GM10248 (cell line): Measurements from ENCODE around the gene RIBC1.

Source experiments
- CTCF ChIA-PET: fragments of 300-600 bp; sonication (Branson Sonifier 250); formaldehyde crosslinking; extraction: SDS; loops from one replicate; lab custom pipeline; 2021; ENCODE audit warnings: antibody characterized with exemption; lab: Yijun Ruan, JAX
- POLR2A ChIA-PET: fragments of 350-650 bp; sonication (Branson Sonifier 250); formaldehyde crosslinking; extraction: SDS; loops from one replicate; lab custom pipeline; 2020; ENCODE audit warnings: antibody characterized with exemption; lab: Yijun Ruan, JAX
- DNase-seq: peaks from one replicate; pipeline ENCODE4 v3.0.0; 2012; ENCODE audit errors: extremely low spot score
- TF ChIP-seq, protein P1 (sequence below): IDR thresholded peaks from 2 replicates; pipeline ENCODE4 v1.5.1; 2012; ENCODE audit warnings: mild to moderate bottlenecking, low read depth; ENCODE audit errors: extremely low read depth, missing control alignments, control extremely low read depth

The RIBC1 gene

GRCh38 chrX:53440101-53440500 is 17.4 kb downstream of the RIBC1 start:
- POLR2A ChIA-PET, result no interaction called here
- TF ChIP-seq, protein P1, sequence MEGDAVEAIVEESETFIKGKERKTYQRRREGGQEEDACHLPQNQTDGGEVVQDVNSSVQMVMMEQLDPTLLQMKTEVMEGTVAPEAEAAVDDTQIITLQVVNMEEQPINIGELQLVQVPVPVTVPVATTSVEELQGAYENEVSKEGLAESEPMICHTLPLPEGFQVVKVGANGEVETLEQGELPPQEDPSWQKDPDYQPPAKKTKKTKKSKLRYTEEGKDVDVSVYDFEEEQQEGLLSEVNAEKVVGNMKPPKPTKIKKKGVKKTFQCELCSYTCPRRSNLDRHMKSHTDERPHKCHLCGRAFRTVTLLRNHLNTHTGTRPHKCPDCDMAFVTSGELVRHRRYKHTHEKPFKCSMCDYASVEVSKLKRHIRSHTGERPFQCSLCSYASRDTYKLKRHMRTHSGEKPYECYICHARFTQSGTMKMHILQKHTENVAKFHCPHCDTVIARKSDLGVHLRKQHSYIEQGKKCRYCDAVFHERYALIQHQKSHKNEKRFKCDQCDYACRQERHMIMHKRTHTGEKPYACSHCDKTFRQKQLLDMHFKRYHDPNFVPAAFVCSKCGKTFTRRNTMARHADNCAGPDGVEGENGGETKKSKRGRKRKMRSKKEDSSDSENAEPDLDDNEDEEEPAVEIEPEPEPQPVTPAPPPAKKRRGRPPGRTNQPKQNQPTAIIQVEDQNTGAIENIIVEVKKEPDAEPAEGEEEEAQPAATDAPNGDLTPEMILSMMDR, result no peak
- DNase-seq, result no peak
- CTCF ChIA-PET, result interaction anchor here (0.9 to 1.2 kb wide), 2 partner anchors 122 to 127 kb away, joined by 3 to 4 read pairs; no protein-coding TSS in a partner anchor

DNA sequence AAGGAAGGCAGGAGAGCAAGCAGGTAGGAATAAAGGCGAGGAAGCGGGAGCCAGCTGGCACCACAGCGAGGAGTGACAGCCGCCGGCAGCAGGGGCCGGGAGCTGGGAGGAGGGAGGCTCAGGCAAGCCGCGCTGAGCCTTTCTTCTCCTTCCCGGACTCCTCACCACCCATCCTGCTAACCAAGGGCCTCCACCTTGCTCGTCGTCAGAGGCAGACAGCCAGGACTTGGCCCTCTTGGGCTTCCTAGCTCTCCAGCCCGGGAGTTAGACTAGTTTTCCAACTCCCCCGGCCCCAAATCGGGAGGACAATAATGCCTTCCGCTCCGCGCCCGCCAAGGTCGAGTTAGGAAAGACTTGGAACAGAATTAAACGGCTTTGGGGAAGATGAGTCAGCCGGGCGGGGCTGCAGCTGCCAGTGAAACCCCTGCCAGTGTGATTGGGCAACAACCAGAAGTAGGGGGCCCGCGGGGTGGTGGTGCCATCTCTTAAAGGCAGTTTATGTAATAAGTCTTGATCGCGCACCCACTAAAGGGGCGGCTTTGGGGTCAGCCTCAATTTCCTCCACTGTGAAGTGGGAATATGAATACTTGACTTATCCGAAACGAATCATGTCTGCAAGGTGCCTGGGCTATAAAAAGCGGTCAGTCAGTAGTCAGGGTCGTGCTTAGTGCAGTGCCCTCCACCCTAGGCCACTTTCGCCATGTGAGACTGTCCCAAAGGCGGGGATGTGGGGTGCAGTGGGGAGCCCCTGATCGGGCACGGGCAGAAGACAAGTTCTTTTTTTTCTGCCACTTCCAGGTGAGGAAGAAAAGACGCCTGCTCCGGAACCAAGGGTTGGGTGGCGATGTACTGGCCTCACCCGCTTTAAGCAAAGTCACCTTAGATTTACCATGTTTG is 18.2 kb downstream of the RIBC1 start:
- ChIA-PET POLR2A (no interaction called here), CTCF (interaction anchor here (0.9 to 1.2 kb wide), 2 partner anchors 123 to 128 kb away, joined by 3 to 4 read pairs; no protein-coding TSS in a partner anchor)
- no peak for DNase-seq
- TF ChIP-seq, protein P1, result no peak

- TF ChIP-seq, protein P1, result no peak
- CTCF ChIA-PET, result no interaction called here
- peak; percentile 87 for DNase-seq
- POLR2A ChIA-PET, result no interaction called here
Observed at GRCh38 chrX:53441531-53442321, 19.1 kb downstream of the RIBC1 start.

DNA sequence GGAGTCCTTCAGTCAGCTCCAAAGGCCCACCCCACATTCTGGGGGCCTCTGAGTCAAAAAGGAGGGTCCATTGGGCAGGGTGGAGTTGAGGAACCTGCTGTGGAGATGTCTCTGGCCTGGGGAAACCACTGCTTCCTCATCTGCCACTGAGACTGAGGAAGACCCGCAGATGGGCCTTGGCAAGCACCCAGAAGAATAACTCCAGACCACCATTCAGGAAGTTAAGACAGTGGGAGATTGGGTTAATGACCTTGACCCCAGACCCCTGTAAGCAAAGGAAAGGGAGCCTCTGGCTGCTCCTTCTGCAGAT is 19.6 kb downstream of the RIBC1 start:
- TF ChIP-seq, protein P1, result no peak
- DNase-seq, result no peak
- POLR2A ChIA-PET, result no interaction called here
- CTCF ChIA-PET, result no interaction called here

DNA sequence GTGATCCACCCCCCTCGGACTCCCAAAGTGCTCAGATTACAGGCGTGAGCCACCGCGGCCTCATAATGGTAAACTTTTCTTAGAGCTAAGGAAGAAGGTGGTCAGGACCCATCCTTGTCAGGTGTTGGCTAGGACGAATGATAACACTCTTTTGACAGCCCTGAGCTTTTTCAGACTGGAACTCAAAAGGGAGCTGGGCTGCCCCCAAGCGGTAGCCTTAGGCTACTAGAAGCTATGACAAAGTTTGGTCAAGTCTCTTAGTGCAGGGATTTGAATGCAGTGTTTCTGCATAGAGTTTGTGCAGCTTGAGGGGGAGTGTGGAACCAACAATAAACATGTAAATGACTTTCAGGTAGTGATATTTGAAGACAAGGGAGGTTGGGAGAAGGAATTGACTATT is 23.3 kb downstream of the RIBC1 start:
- TF ChIP-seq, protein P1, result peak; percentile 44
- peak; percentile 44 for DNase-seq
- ChIA-PET CTCF (interaction anchor here (0.7 to 5.2 kb wide), 13 partner anchors 10 to 162 kb away, joined by 3 to 78 read pairs (median 6); partner anchors contain the start of genes HSD17B10, RIBC1 and SMC1A), POLR2A (interaction anchor here (0.6 to 0.7 kb wide), 2 partner anchors 10 kb away, joined by 3 read pairs; no protein-coding TSS in a partner anchor)

DNA sequence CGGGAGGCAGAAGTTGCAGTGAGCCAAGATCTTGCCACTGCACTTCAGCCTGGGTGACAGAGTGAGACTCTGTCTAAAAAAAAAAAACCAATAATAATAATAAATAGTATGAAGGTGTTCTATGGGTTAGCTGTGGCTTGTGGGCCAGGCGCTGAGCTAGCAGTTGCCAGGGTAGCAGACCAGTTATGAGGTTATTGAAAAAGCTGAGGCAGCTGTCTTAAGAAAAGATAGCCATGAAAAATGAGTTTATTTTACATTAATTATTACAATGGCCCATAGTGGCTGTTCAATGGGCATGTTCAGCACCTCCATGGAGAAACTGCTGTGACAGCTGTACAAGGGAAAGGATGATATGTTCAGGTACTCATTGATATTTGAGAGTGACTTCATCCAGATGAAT is 24.8 kb downstream of the RIBC1 start:
- CTCF ChIA-PET, result interaction anchor here (1.5 to 5.2 kb wide), 7 partner anchors 12 to 164 kb away, joined by 4 to 78 read pairs (median 8); partner anchors contain the start of genes RIBC1 and SMC1A
- POLR2A ChIA-PET, result no interaction called here
- no peak for DNase-seq
- TF ChIP-seq, protein P1, result no peak
